ENCODE data around the gene RPIA.

Gene RPIA

GRCh38 chr2:88698498-88699233, 7.2 kb downstream of the RPIA start:
- ChIA-PET POLR2A (no interaction called here), CTCF (interaction anchor here (0.9 to 1.8 kb wide), 3 partner anchors 27 to 93 kb away, joined by 3 to 6 read pairs (median 3); no protein-coding TSS in a partner anchor)
- no peak overlapping the region for H3K4me3 ChIP-seq (ENCODE audit: low read depth, low read length)
- DNase-seq (ENCODE audit: low read depth, low spot score) = no peak
- no peak for TF ChIP-seq CTCF (IDR thresholded peaks at IDR 0.05; ENCODE audit: insufficient read depth, low read length, missing control alignments)

GRCh38 chr2:88707003-88707402, 15.5 kb downstream of the RPIA start:
- H3K4me3 ChIP-seq (ENCODE audit: low read depth, low read length) = no peak overlapping the region
- TF ChIP-seq CTCF (IDR thresholded peaks at IDR 0.05; ENCODE audit: insufficient read depth, low read length, missing control alignments) = no peak
- ChIA-PET CTCF (interaction anchor here (1.0 kb wide), 1 partner anchor 11 kb away, joined by 3 read pairs; no protein-coding TSS in a partner anchor), POLR2A (no interaction called here)
- DNase-seq (ENCODE audit: low read depth, low spot score) = no peak

- TF ChIP-seq CTCF (IDR thresholded peaks at IDR 0.05; ENCODE audit: insufficient read depth, low read length, missing control alignments) = no peak
- H3K4me3 ChIP-seq (ENCODE audit: low read depth, low read length) = no peak overlapping the region
- CTCF ChIA-PET = interaction anchor here (1.0 to 1.1 kb wide), 2 partner anchors 16 to 37 kb away, joined by 3 to 5 read pairs; no protein-coding TSS in a partner anchor
- POLR2A ChIA-PET = no interaction called here
- peak; percentile 7 for DNase-seq (ENCODE audit: low read depth, low spot score)
Measured at GRCh38 chr2:88709181-88709631, 17.7 kb downstream of the RPIA start.

GRCh38 chr2:88711289-88711688, 19.8 kb downstream of the RPIA start:
- POLR2A ChIA-PET = no interaction called here
- H3K4me3 ChIP-seq (ENCODE audit: low read depth, low read length) = no peak overlapping the region
- CTCF ChIA-PET = interaction anchor here (0.8 to 1.6 kb wide), 4 partner anchors 14 to 208 kb away, joined by 3 to 4 read pairs (median 4); no protein-coding TSS in a partner anchor
- no peak for TF ChIP-seq CTCF (IDR thresholded peaks at IDR 0.05; ENCODE audit: insufficient read depth, low read length, missing control alignments)
- no peak for DNase-seq (ENCODE audit: low read depth, low spot score)

DNA sequence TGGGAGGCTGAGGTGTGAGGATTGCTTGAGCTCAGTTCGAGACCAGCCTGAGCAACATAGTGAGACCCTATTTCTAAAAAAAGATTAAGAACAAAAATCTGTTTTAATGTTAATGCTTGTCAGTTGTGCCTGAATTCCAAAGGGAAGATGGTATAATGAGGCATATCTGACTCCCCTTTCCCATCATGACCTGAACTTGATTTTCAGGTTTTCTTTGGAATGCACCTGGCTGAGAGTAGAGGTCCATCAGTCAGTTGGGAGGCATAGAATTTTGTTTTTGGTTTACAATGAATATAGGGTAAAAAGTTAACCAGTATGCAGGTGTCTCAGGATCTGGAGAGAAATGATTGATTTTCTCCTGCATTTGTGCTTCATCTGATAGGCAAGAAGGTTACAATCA, 20.4 kb downstream of the RPIA start:
- ChIA-PET POLR2A (no interaction called here), CTCF (interaction anchor here (1.0 to 1.6 kb wide), 3 partner anchors 14 to 165 kb away, joined by 3 to 4 read pairs (median 4); no protein-coding TSS in a partner anchor)
- no peak for DNase-seq (ENCODE audit: low read depth, low spot score)
- no peak for TF ChIP-seq CTCF (IDR thresholded peaks at IDR 0.05; ENCODE audit: insufficient read depth, low read length, missing control alignments)
- H3K4me3 ChIP-seq (ENCODE audit: low read depth, low read length) = no peak overlapping the region

DNA sequence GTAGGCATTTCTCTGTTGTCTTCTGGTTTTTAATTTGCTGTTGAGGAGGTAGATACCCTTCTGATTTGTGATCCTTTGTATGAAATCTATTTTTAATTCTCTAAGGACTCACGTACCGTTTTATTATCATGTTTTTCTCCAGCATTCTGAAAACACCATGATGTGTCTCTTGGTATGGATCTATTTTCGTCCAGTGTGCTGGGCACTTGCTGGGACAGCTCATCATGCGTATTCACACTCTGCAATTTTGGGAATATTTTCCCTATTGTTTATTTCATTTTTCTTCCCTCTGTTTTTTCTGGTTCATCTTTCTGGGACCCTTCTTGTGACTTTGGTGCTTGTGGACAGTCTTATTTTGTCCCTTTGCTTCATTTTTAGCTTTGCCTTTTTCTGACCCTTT, 21.9 kb downstream of the RPIA start:
- DNase-seq (ENCODE audit: low read depth, low spot score) = no peak
- POLR2A ChIA-PET = no interaction called here
- TF ChIP-seq CTCF (IDR thresholded peaks at IDR 0.05; ENCODE audit: insufficient read depth, low read length, missing control alignments) = no peak
- CTCF ChIA-PET = interaction anchor here (0.8 to 1.1 kb wide), 2 partner anchors 18 to 42 kb away, joined by 3 to 4 read pairs; no protein-coding TSS in a partner anchor
- H3K4me3 ChIP-seq (ENCODE audit: low read depth, low read length) = no peak overlapping the region

Data from AG04449 (cell line).